ENCODE data around the gene PUS3. TPM values are rescaled to one million over a fixed set of nuclear protein-coding genes. Genes with fewer than 3 reads are reported as not detected.
"Not testable (repeated sequence)": the region's sequence is repeated elsewhere in the genome, so short reads cannot be mapped to it uniquely, and the experiment has no call there.

Gene PUS3
- total RNA-seq, 1 experiment from 2014 or later, result 22.4 TPM

DNA sequence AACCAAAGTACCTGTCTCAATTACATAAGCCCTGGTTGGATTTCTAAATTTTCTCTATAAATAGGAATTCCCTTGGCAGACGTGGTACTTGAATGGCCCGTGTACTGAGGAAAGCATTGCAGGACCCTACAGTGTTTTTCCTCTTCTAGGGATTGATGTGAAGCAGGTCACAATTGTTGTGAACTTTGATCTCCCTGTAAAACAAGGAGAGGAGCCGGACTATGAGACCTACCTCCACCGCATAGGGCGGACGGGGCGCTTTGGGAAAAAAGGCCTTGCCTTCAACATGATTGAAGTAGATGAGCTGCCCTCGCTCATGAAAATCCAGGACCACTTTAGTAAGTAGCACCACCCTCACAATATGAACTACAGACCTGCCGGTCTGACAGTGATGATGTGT, 18.0 kb upstream of the PUS3 start:
- TF ChIP-seq, protein P1, sequence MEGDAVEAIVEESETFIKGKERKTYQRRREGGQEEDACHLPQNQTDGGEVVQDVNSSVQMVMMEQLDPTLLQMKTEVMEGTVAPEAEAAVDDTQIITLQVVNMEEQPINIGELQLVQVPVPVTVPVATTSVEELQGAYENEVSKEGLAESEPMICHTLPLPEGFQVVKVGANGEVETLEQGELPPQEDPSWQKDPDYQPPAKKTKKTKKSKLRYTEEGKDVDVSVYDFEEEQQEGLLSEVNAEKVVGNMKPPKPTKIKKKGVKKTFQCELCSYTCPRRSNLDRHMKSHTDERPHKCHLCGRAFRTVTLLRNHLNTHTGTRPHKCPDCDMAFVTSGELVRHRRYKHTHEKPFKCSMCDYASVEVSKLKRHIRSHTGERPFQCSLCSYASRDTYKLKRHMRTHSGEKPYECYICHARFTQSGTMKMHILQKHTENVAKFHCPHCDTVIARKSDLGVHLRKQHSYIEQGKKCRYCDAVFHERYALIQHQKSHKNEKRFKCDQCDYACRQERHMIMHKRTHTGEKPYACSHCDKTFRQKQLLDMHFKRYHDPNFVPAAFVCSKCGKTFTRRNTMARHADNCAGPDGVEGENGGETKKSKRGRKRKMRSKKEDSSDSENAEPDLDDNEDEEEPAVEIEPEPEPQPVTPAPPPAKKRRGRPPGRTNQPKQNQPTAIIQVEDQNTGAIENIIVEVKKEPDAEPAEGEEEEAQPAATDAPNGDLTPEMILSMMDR (IDR thresholded peaks at IDR 0.05; ENCODE audit: insufficient read depth in 1 of 2, low read depth in 1 of 2, low read length in 1 of 2, severe bottlenecking in 1 of 2, unreplicated experiment in 1 of 2), result no peak
- DNase-seq, result no peak
- H3K36me3 Mint-ChIP-seq (ENCODE audit: insufficient read depth, unreplicated experiment), result no peaks in the 10 kb centered on the region
- H3K4me3 Mint-ChIP-seq (ENCODE audit: unreplicated experiment), result no peak overlapping the region
- H3K27me3 Mint-ChIP-seq (ENCODE audit: insufficient read depth, unreplicated experiment), result peaks cover 12% of the 10 kb centered on the region
- H3K9me3 Mint-ChIP-seq (ENCODE audit: unreplicated experiment), result no peaks in the 10 kb centered on the region
- Histone ChIP-seq H3K9me3 (no peaks in the 10 kb centered on the region), H3K27me3 (replicated peaks; ENCODE audit: control insufficient read depth, insufficient read depth, low read length) (peaks cover 4% of the 10 kb centered on the region), H3K4me3 (ENCODE audit: low read depth, low read length) (no peak overlapping the region), H3K36me3 (ENCODE audit: control insufficient read depth, insufficient read depth, low read length) (no peaks in the 10 kb centered on the region), H3K4me1 (no peaks in the 10 kb centered on the region)
- POLR2A ChIA-PET, result no interaction called here
- intact Hi-C loops (cut with micrococcal nuclease; ENCODE audit: unreplicated experiment), result loop anchor here (5.0 kb wide), 2 partner anchors 221 to 346 kb away; partner anchors contain the start of genes FOXRED1 and SRPRA
- H3K4me1 Mint-ChIP-seq (ENCODE audit: low read depth, unreplicated experiment), result no peaks in the 10 kb centered on the region
- BruUV-seq (replicated peaks), result no TSS peak
- no peak overlapping the region for H3K27ac Mint-ChIP-seq (ENCODE audit: unreplicated experiment)
- CTCF ChIA-PET, result interaction anchor here (0.8 to 1.6 kb wide), 3 partner anchors 141 to 273 kb away, joined by 3 to 5 read pairs (median 3); partner anchors contain the start of gene CDON

DNA sequence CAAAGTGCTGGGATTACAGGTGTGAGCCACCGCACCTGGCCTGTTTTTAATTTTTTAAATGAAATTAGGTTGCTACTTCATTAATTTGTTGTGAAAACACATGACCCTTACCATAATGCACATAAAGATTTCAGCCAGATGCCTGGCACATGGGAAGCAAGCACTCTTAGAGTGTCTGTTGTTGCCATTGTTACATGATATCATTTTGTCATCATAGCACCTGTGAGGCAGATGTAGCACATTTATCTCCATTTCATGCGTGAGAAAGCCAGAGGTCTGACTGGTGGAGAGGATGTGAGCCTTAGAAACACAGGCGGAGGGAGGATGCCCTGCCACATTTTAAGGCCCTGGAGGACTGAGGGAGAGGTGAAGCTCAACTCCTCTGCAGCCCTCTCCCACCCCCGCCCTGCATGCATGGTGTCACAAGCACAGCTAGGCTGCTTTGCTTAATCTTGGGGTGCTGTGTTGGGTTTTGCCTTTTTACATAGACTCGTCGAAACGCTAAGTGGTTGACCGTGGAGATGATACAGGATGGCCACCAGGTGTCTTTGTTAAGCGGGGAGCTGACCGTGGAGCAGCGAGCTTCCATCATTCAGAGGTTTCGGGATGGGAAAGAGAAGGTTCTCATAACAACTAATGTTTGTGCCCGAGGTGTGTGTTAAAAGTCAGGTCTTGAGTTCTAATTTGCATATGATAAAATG, 15.3 kb upstream of the PUS3 start:
- no peaks in the 10 kb centered on the region for H3K4me1 Mint-ChIP-seq (ENCODE audit: low read depth, unreplicated experiment)
- Histone ChIP-seq H3K4me1 (no peaks in the 10 kb centered on the region), H3K4me3 (ENCODE audit: low read depth, low read length) (no peak overlapping the region), H3K27me3 (replicated peaks; ENCODE audit: control insufficient read depth, insufficient read depth, low read length) (peaks cover 4% of the 10 kb centered on the region), H3K36me3 (ENCODE audit: control insufficient read depth, insufficient read depth, low read length) (no peaks in the 10 kb centered on the region), H3K9me3 (no peaks in the 10 kb centered on the region)
- no peaks in the 10 kb centered on the region for H3K9me3 Mint-ChIP-seq (ENCODE audit: unreplicated experiment)
- no TSS peak for BruUV-seq (replicated peaks)
- H3K4me3 Mint-ChIP-seq (ENCODE audit: unreplicated experiment), result no peak overlapping the region
- POLR2A ChIA-PET, result no interaction called here
- CTCF ChIA-PET, result interaction anchor here (1.0 to 2.3 kb wide), 2 partner anchors 143 to 275 kb away, joined by 4 to 9 read pairs; no protein-coding TSS in a partner anchor
- no peaks in the 10 kb centered on the region for H3K36me3 Mint-ChIP-seq (ENCODE audit: insufficient read depth, unreplicated experiment)
- TF ChIP-seq, protein P1 (IDR thresholded peaks at IDR 0.05; ENCODE audit: insufficient read depth in 1 of 2, low read depth in 1 of 2, low read length in 1 of 2, severe bottlenecking in 1 of 2, unreplicated experiment in 1 of 2), result no peak
- intact Hi-C loops (cut with micrococcal nuclease; ENCODE audit: unreplicated experiment), result no loop called here
- H3K27me3 Mint-ChIP-seq (ENCODE audit: insufficient read depth, unreplicated experiment), result peaks cover 15% of the 10 kb centered on the region
- H3K27ac Mint-ChIP-seq (ENCODE audit: unreplicated experiment), result no peak overlapping the region
- no peak for DNase-seq

DNA sequence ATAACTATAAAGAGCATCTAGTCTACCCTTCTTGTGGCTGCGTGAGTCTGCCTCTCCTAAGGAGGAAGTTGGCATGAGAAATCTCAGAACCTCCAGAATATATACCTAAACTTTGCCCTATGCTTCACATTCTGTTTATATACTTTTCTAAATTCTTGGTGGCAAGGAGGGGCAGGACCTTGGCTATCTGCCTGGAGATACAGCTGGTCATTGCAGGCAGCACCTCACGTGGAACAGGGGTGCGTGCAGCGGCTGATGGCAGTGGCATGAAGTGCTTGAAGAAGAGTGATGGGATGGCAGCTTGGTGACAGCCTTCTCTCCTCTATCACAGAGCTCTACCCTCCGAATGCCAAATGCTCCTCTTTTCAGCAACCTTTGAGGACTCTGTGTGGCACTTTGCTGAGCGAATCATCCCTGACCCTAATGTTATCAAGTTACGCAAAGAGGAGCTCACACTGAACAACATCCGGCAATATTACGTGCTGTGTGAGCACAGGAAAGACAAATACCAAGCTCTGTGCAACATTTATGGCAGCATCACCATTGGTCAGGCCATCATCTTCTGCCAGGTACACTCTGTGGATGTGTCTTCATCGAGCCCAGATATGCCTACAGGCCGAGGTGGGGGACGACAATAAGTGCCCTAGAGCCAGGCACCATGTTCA, 13.8 kb upstream of the PUS3 start:
- POLR2A ChIA-PET, result no interaction called here
- no peaks in the 10 kb centered on the region for H3K36me3 ChIP-seq (ENCODE audit: control insufficient read depth, insufficient read depth, low read length)
- H3K36me3 Mint-ChIP-seq (ENCODE audit: insufficient read depth, unreplicated experiment), result no peaks in the 10 kb centered on the region

DNA sequence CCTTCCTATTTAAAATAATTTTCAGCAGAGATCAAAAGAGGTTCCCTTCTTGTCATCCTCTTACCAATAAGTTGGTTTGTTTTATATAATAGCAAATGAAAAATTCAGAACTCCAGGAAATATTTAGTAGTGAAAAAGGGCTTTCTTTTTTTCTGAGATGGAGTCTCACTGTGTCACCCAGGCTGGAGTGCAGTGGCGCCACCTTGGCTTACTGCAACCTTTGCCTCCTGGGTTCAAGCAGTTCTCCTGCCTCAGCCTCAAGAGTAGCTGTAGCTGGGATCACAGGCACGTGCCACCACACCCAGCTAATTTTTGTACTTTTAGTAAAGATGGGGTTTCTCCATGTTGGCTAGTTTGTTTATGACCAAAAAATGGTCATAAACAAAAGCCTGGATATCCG, 11.6 kb upstream of the PUS3 start:
- H3K4me3 Mint-ChIP-seq (ENCODE audit: unreplicated experiment); H3K4me1 ChIP-seq; H3K36me3 Mint-ChIP-seq (ENCODE audit: insufficient read depth, unreplicated experiment); DNase-seq; BruUV-seq (replicated peaks); H3K4me1 Mint-ChIP-seq (ENCODE audit: low read depth, unreplicated experiment); intact Hi-C loops (cut with micrococcal nuclease; ENCODE audit: unreplicated experiment); H3K27me3 ChIP-seq (replicated peaks; ENCODE audit: control insufficient read depth, insufficient read depth, low read length); H3K4me3 ChIP-seq (ENCODE audit: low read depth, low read length); H3K27ac Mint-ChIP-seq (ENCODE audit: unreplicated experiment); CTCF ChIA-PET; H3K36me3 ChIP-seq (ENCODE audit: control insufficient read depth, insufficient read depth, low read length); H3K9me3 Mint-ChIP-seq (ENCODE audit: unreplicated experiment); H3K9me3 ChIP-seq; POLR2A ChIA-PET: not testable (repeated sequence)
- H3K27me3 Mint-ChIP-seq (ENCODE audit: insufficient read depth, unreplicated experiment), result peaks cover 24% of the 10 kb centered on the region

More for the DNA sequence above, 13.8 kb upstream of the PUS3 start:
- no peaks in the 10 kb centered on the region for H3K9me3 ChIP-seq
- no TSS peak for BruUV-seq (replicated peaks)
- TF ChIP-seq, protein P1 (IDR thresholded peaks at IDR 0.05; ENCODE audit: insufficient read depth in 1 of 2, low read depth in 1 of 2, low read length in 1 of 2, severe bottlenecking in 1 of 2, unreplicated experiment in 1 of 2), result no peak
- no peaks in the 10 kb centered on the region for H3K4me1 ChIP-seq
- Mint-ChIP-seq H3K27me3 (ENCODE audit: insufficient read depth, unreplicated experiment) (peaks cover 18% of the 10 kb centered on the region), H3K4me3 (ENCODE audit: unreplicated experiment) (no peak overlapping the region), H3K9me3 (ENCODE audit: unreplicated experiment) (no peaks in the 10 kb centered on the region), H3K27ac (ENCODE audit: unreplicated experiment) (no peak overlapping the region), H3K4me1 (ENCODE audit: low read depth, unreplicated experiment) (no peaks in the 10 kb centered on the region)
- peaks cover 4% of the 10 kb centered on the region for H3K27me3 ChIP-seq (replicated peaks; ENCODE audit: control insufficient read depth, insufficient read depth, low read length)
- CTCF ChIA-PET, result no interaction called here
- no peak overlapping the region for H3K4me3 ChIP-seq (ENCODE audit: low read depth, low read length)
- intact Hi-C loops (cut with micrococcal nuclease; ENCODE audit: unreplicated experiment), result no loop called here
- no peak for DNase-seq

All from Caco-2 (cell line).